Endothelial cell (in vitro differentiated cells): Measurements from ENCODE around the gene MOSPD2. TPM values are rescaled to one million over a fixed set of nuclear protein-coding genes. Genes with fewer than 3 reads are reported as not detected.
A peak's percentile ranks its signal among the peaks of the same experiment; 100 is the strongest.

ENCODE experiments used
- DNase-seq: peaks from one replicate; pipeline ENCODE4 v3.0.0; 2021; ENCODE audit warnings: low spot score
- H3K27ac Mint-ChIP-seq: one replicate; pipeline ENCODE4 v1.8.0; 2021; ENCODE audit warnings: mixed read lengths, inconsistent platforms; ENCODE audit not compliant: unreplicated experiment
- H3K27me3 Mint-ChIP-seq: one replicate; pipeline ENCODE4 v1.8.0; 2021; ENCODE audit warnings: mild to moderate bottlenecking, moderate library complexity, mixed read lengths, inconsistent platforms; ENCODE audit not compliant: unreplicated experiment
- H3K36me3 Mint-ChIP-seq: one replicate; pipeline ENCODE4 v1.8.0; 2021; ENCODE audit warnings: mild to moderate bottlenecking, low read depth, mixed read lengths, inconsistent platforms; ENCODE audit not compliant: unreplicated experiment
- H3K4me1 Mint-ChIP-seq: one replicate; pipeline ENCODE4 v1.8.0; 2021; ENCODE audit warnings: mild to moderate bottlenecking, mixed read lengths, inconsistent platforms; ENCODE audit not compliant: unreplicated experiment
- H3K4me3 Mint-ChIP-seq: one replicate; pipeline ENCODE4 v1.8.0; 2021; ENCODE audit warnings: mild to moderate bottlenecking, mixed read lengths, inconsistent platforms; ENCODE audit not compliant: unreplicated experiment
- H3K9me3 Mint-ChIP-seq: one replicate; pipeline ENCODE4 v1.8.0; 2021; ENCODE audit warnings: mixed read lengths, inconsistent platforms; ENCODE audit not compliant: unreplicated experiment
- CTCF ChIP-seq: fragments of 200-600 bp; sonication (generic); IDR thresholded peaks from one replicate; pipeline ENCODE4 v1.5.0; 2021; ENCODE audit warnings: antibody characterized with exemption; ENCODE audit not compliant: unreplicated experiment
- total RNA-seq: library from RNA; stranded (reverse); fragmentation: NEBNext Ultra II Directional; extraction: Animal tissue kit (Norgen Biotek cat#: 25700); gene quantifications from one replicate; pipeline ENCODE4 v1.2.1, GENCODE V29; 2021; ENCODE audit not compliant: unreplicated experiment

MOSPD2 gene
- total RNA-seq, 1 donor from 2014 or later, result 10.0 TPM

DNA sequence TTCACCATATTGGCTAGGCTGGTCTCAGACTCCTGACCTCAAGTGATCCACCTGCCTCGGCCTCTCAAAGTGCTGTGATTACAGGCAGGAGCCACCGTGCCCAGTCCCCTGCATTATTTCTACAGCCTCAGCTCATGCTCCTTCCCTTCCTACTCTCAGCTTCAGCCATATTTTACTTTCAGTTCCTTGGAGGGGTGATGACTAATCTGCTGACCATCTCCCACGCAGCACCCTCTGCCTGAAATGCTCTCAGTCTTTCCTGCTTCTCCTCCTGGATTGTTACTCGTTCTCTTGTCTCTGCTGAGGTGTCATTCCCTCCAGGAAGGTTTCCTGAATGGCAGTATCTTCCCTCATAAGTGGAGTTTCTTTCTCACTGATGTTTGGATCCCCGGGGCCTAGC is 63.3 kb downstream of the MOSPD2 start:
- H3K4me3 Mint-ChIP-seq, result no peak overlapping the region

GRCh38 chrX:14939644-14940043 is 66.4 kb downstream of the MOSPD2 start:
- DNase-seq, result no peak
- H3K27ac Mint-ChIP-seq, result no peak overlapping the region
- no peak overlapping the region for H3K4me3 Mint-ChIP-seq
- peaks cover 6% of the 10 kb centered on the region for H3K4me1 Mint-ChIP-seq
- H3K36me3 Mint-ChIP-seq, result no peaks in the 10 kb centered on the region
- H3K9me3 Mint-ChIP-seq, result no peaks in the 10 kb centered on the region
- no peak for TF ChIP-seq CTCF
- no peaks in the 10 kb centered on the region for H3K27me3 Mint-ChIP-seq

More for the DNA sequence above, 63.3 kb downstream of the MOSPD2 start:
- no peak for DNase-seq
- Mint-ChIP-seq H3K9me3 (no peaks in the 10 kb centered on the region), H3K36me3 (no peaks in the 10 kb centered on the region), H3K27me3 (no peaks in the 10 kb centered on the region), H3K27ac (no peak overlapping the region), H3K4me1 (peaks cover 6% of the 10 kb centered on the region)
- no peak for TF ChIP-seq CTCF

- TF ChIP-seq CTCF, result no peak
- Mint-ChIP-seq H3K9me3 (no peaks in the 10 kb centered on the region), H3K27me3 (no peaks in the 10 kb centered on the region)
These were observed 68.1 kb downstream of the MOSPD2 start for GRCh38 chrX:14941301-14941700.

DNA sequence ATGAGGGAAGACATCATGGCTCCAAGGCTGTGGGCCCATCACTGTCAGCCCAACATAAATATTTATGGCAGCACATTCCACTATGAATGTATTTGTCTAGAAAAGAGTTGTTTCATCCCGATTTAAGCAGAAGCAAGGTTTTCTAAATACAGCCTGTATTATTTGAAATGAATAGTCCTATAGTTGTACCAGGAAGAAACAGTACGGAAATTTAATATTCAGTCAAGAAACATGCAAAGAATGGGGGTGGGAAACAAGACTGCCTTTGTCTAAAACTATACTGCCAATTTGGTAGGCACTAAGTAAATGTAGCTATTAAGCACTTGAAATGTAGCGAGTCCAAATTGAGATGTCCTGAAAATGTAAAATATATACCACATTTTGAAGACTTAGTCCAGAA is 69.1 kb downstream of the MOSPD2 start:
- no peak for DNase-seq
- Mint-ChIP-seq H3K4me1 (peaks cover 6% of the 10 kb centered on the region), H3K27me3 (no peaks in the 10 kb centered on the region), H3K4me3 (no peak overlapping the region), H3K27ac (no peak overlapping the region), H3K9me3 (no peaks in the 10 kb centered on the region), H3K36me3 (no peaks in the 10 kb centered on the region)
- TF ChIP-seq CTCF, result no peak

More at GRCh38 chrX:14941301-14941700, 68.1 kb downstream of the MOSPD2 start:
- Mint-ChIP-seq H3K4me3 (no peak overlapping the region), H3K4me1 (peaks cover 6% of the 10 kb centered on the region), H3K36me3 (no peaks in the 10 kb centered on the region), H3K27ac (peak overlapping the region; percentile 25)
- no peak for DNase-seq

- no peaks in the 10 kb centered on the region for H3K9me3 Mint-ChIP-seq
- H3K36me3 Mint-ChIP-seq, result no peaks in the 10 kb centered on the region
- peaks cover 6% of the 10 kb centered on the region for H3K4me1 Mint-ChIP-seq
- DNase-seq, result no peak
- no peak for TF ChIP-seq CTCF
- no peaks in the 10 kb centered on the region for H3K27me3 Mint-ChIP-seq
- H3K27ac Mint-ChIP-seq, result no peak overlapping the region
- H3K4me3 Mint-ChIP-seq, result no peak overlapping the region
These were observed 70.7 kb downstream of the MOSPD2 start for GRCh38 chrX:14943962-14944361.
